Activated CD8-positive, alpha-beta memory T cell treated with anti-CD3 and anti-CD28 coated beads, Interleukin-2, amount 50 U/mL, for 48 hours (primary cell): ENCODE data around the gene KCNJ11.
"Not testable (repeated sequence)": the region's sequence is repeated elsewhere in the genome, so short reads cannot be mapped to it uniquely, and the experiment has no call there.

Source experiments
- DNase-seq: peaks from one replicate; pipeline ENCODE4 v3.0.0-alpha.2; 2020

KCNJ11 gene

GRCh38 chr11:17388609-17389210, at the start of gene KCNJ11:
KCNJ11 (minus strand) TSS chr11:17388659; CDS start chr11:17388091, 568 bp downstream.
- no peak for DNase-seq

GRCh38 chr11:17437366-17437765, 48.9 kb upstream of the KCNJ11 start:
- DNase-seq = no peak

GRCh38 chr11:17434108-17434507, 45.6 kb upstream of the KCNJ11 start:
- DNase-seq = no peak

- DNase-seq = no peak
Observed at GRCh38 chr11:17432002-17432401, 43.5 kb upstream of the KCNJ11 start.

GRCh38 chr11:17431139-17431538, 42.7 kb upstream of the KCNJ11 start:
- DNase-seq = no peak

- no peak for DNase-seq
Observed at GRCh38 chr11:17430616-17431015, 42.2 kb upstream of the KCNJ11 start.

GRCh38 chr11:17428925-17429324, 40.5 kb upstream of the KCNJ11 start:
- DNase-seq = no peak

- no peak for DNase-seq
Observed at GRCh38 chr11:17428261-17428660, 39.8 kb upstream of the KCNJ11 start.

GRCh38 chr11:17426233-17426632, 37.8 kb upstream of the KCNJ11 start:
- DNase-seq = not testable (repeated sequence)

GRCh38 chr11:17423533-17424310, 35.3 kb upstream of the KCNJ11 start:
- no peak for DNase-seq

- no peak for DNase-seq
Observed at GRCh38 chr11:17421781-17422180, 33.3 kb upstream of the KCNJ11 start.

GRCh38 chr11:17418444-17419081, 30.1 kb upstream of the KCNJ11 start:
- DNase-seq = no peak

- DNase-seq = no peak
Observed at GRCh38 chr11:17416492-17416891, 28.0 kb upstream of the KCNJ11 start.

- DNase-seq = no peak
Observed at GRCh38 chr11:17415523-17416104, 27.2 kb upstream of the KCNJ11 start.

- no peak for DNase-seq
Observed at GRCh38 chr11:17414992-17415391, 26.5 kb upstream of the KCNJ11 start.

- DNase-seq = no peak
Observed at GRCh38 chr11:17414317-17414737, 25.9 kb upstream of the KCNJ11 start.

GRCh38 chr11:17413414-17414316, 25.2 kb upstream of the KCNJ11 start:
- no peak for DNase-seq

GRCh38 chr11:17412488-17413180, 24.2 kb upstream of the KCNJ11 start:
- no peak for DNase-seq

- no peak for DNase-seq
Observed at GRCh38 chr11:17411418-17411817, 23.0 kb upstream of the KCNJ11 start.

- DNase-seq = no peak
Observed at GRCh38 chr11:17410606-17411379, 22.3 kb upstream of the KCNJ11 start.

- DNase-seq = no peak
Observed at GRCh38 chr11:17408641-17409040, 20.2 kb upstream of the KCNJ11 start.
